Activated CD4-positive, alpha-beta T cell treated with anti-CD3 and anti-CD28 coated beads, Interleukin-2, amount 10 ng/mL, durations not matched to agents 24 days and 14 days (primary cell): ENCODE results near the gene EPG5. TPM values are rescaled to one million over a fixed set of nuclear protein-coding genes. Genes with fewer than 3 reads are reported as not detected.

Source experiments
- DNase-seq: peaks from one replicate; pipeline ENCODE4 v3.0.0; 2022
- H3K27ac Mint-ChIP-seq: one replicate; pipeline ENCODE4 v1.8.0; 2022; ENCODE audit warnings: mild to moderate bottlenecking, mixed read lengths
- H3K27me3 Mint-ChIP-seq: one replicate; pipeline ENCODE4 v1.8.0; 2022; ENCODE audit warnings: mixed read lengths
- H3K36me3 Mint-ChIP-seq: one replicate; pipeline ENCODE4 v1.8.0; 2022; ENCODE audit warnings: low read depth, mild to moderate bottlenecking, mixed read lengths
- H3K4me1 Mint-ChIP-seq: one replicate; pipeline ENCODE4 v1.8.0; 2021; ENCODE audit warnings: mixed read lengths
- H3K4me3 Mint-ChIP-seq: one replicate; pipeline ENCODE4 v1.8.0; 2022; ENCODE audit warnings: mild to moderate bottlenecking, moderate library complexity, mixed read lengths
- H3K9me3 Mint-ChIP-seq: one replicate; pipeline ENCODE4 v1.8.0; 2021; ENCODE audit warnings: mixed read lengths
- intact Hi-C: fragments of 100-400 bp; cut with micrococcal nuclease; formaldehyde crosslinking; loops from one replicate; pipeline ENCODE4 v1.15.1; 2023
- total RNA-seq: library from RNA; stranded (reverse); gene quantifications from 2 replicates; pipeline ENCODE4 v1.2.3, GENCODE V29; 2022

EPG5 gene
- total RNA-seq, 1 donor from 2014 or later, result 15.5 TPM

DNA sequence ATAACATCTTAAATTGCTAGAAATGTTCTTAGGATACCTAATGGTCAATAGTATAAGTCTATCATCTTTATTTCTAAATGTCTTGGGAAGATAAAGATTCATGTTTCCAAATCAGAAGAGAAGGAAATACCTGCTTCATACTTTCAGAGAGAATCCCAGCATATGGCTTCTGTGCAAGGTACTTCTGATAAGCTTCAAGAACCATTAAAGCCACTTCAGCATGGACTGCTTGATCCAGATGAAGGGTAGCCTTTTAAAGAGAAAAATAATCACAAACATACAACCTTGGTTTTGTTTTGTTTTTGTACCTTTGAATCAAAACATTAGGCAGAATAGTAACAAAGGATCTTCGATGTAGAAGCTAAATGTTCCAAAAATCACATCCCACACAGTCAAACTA lies 44.0 kb downstream of the EPG5 start:
- intact Hi-C loops, result loop anchor here (5.0 kb wide), 1 partner anchor 149 kb away; the partner anchor contains the start of gene PSTPIP2
- no peaks in the 10 kb centered on the region for H3K9me3 Mint-ChIP-seq
- DNase-seq, result no peak
- H3K27me3 Mint-ChIP-seq, result no peaks in the 10 kb centered on the region
- no peak overlapping the region for H3K4me3 Mint-ChIP-seq
- peaks cover 4% of the 10 kb centered on the region for H3K4me1 Mint-ChIP-seq
- no peak overlapping the region for H3K27ac Mint-ChIP-seq
- H3K36me3 Mint-ChIP-seq, result peaks cover 43% of the 10 kb centered on the region

GRCh38 chr18:45920367-45920766 lies 46.8 kb downstream of the EPG5 start:
- Mint-ChIP-seq H3K27me3 (no peaks in the 10 kb centered on the region), H3K4me3 (no peak overlapping the region), H3K9me3 (no peaks in the 10 kb centered on the region), H3K27ac (no peak overlapping the region), H3K4me1 (peaks cover 4% of the 10 kb centered on the region), H3K36me3 (peaks cover 46% of the 10 kb centered on the region)
- intact Hi-C loops, result loop anchor here (5.0 kb wide), 1 partner anchor 152 kb away; the partner anchor contains the start of gene PSTPIP2
- no peak for DNase-seq

GRCh38 chr18:45916302-45916701 lies 50.8 kb downstream of the EPG5 start:
- intact Hi-C loops, result no loop called here

DNA sequence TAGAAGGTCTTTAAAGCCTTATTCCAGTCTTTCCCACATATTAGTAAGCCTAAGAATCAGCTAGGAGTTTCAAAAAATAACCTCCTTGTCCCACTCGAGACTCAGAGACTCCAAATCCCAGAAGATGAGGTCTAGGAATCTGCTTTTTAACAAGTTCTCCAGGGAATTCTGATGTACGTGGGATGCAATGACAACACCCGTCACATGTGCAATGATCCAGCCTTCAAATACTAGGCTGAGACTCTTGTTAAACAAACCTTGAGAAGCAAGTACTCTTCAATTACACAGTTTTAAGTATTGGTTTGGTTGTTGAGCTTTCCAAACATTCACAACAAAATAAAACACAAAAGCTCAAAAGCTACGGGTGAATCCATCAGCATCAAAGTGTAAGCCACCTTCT lies 53.9 kb downstream of the EPG5 start:
- intact Hi-C loops, result loop anchor here (5.0 kb wide), 1 partner anchor 59 kb away; no protein-coding TSS in a partner anchor
- Mint-ChIP-seq H3K27ac (no peak overlapping the region), H3K27me3 (no peaks in the 10 kb centered on the region), H3K36me3 (peaks cover 47% of the 10 kb centered on the region), H3K9me3 (no peaks in the 10 kb centered on the region), H3K4me3 (no peak overlapping the region), H3K4me1 (no peaks in the 10 kb centered on the region)
- no peak for DNase-seq

More at GRCh38 chr18:45916302-45916701, 50.8 kb downstream of the EPG5 start:
- peak; percentile 60 for DNase-seq
- Mint-ChIP-seq H3K4me3 (no peak overlapping the region), H3K36me3 (peaks cover 48% of the 10 kb centered on the region), H3K4me1 (peaks cover 4% of the 10 kb centered on the region), H3K27ac (no peak overlapping the region), H3K27me3 (no peaks in the 10 kb centered on the region), H3K9me3 (no peaks in the 10 kb centered on the region)

DNA sequence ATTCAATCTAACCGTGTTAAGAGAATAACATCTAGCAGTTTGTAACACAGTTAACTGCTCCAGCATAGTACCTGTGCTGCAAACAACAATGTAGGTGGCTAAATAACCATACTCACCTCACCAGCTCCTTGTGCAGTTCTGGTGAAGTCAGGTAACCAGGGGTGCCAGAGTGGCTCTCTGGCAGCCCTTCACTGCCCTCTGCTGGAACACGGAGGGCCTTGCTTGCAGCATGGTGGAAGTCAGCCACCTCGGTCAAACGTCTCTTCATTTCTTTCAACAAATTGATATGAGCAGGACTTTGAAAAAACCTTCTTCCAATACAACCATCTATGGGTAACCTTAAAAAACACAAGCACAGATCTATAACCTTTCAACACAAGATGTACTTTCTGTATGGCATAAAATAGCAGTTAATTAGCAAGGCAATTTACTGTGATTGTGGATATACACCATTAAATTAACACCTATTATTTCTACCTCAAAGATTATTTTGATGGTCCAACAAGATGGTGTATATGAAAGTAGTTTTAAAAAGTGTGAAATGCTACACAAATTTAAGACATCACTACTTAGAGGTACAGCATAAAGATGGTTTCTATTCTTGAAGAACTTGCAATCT lies 56.6 kb downstream of the EPG5 start:
- no peaks in the 10 kb centered on the region for H3K27me3 Mint-ChIP-seq
- no peak overlapping the region for H3K27ac Mint-ChIP-seq
- DNase-seq, result peak; percentile 89
- no peaks in the 10 kb centered on the region for H3K9me3 Mint-ChIP-seq
- no peaks in the 10 kb centered on the region for H3K4me1 Mint-ChIP-seq
- intact Hi-C loops, result loop anchor here (1.0 to 5.0 kb wide), 3 partner anchors 62 to 245 kb away; no protein-coding TSS in a partner anchor
- peaks cover 55% of the 10 kb centered on the region for H3K36me3 Mint-ChIP-seq
- H3K4me3 Mint-ChIP-seq, result no peak overlapping the region

DNA sequence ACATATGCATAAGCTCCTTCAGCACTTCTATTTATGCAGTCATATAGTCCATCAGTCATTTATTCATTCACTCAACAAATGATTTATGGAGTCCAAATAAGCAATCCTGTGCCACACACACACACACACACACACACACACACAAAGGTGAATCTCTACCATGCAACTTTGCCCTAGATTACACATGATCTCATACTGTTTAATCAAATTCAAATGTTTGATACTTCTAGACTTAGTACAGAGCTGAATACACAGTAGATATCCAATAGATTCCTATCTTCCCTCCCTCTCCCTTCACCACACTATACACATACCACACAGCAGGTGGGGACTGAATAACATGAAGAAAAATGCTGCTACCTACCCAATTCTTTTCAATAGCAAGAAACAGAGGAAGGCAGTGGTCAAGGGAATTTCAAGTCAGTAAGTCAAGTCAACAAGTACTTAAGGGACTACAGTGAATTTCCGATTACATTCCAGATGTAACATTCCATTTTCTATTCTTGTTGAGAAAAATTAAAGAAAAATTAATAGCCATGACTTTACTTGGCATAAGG lies 65.4 kb downstream of the EPG5 start:
- Mint-ChIP-seq H3K27me3 (no peaks in the 10 kb centered on the region), H3K9me3 (no peaks in the 10 kb centered on the region), H3K4me3 (no peak overlapping the region), H3K27ac (no peak overlapping the region), H3K36me3 (peaks cover 45% of the 10 kb centered on the region), H3K4me1 (no peaks in the 10 kb centered on the region)
- no peak for DNase-seq
- intact Hi-C loops, result no loop called here

GRCh38 chr18:45900623-45901022 lies 66.5 kb downstream of the EPG5 start:
- Mint-ChIP-seq H3K36me3 (peaks cover 44% of the 10 kb centered on the region), H3K27ac (no peak overlapping the region), H3K4me1 (no peaks in the 10 kb centered on the region), H3K27me3 (no peaks in the 10 kb centered on the region), H3K4me3 (no peak overlapping the region), H3K9me3 (no peaks in the 10 kb centered on the region)
- no peak for DNase-seq
- intact Hi-C loops, result no loop called here

- Mint-ChIP-seq H3K9me3 (no peaks in the 10 kb centered on the region), H3K4me3 (no peak overlapping the region), H3K27me3 (no peaks in the 10 kb centered on the region), H3K36me3 (peaks cover 45% of the 10 kb centered on the region), H3K4me1 (peaks cover 1% of the 10 kb centered on the region), H3K27ac (no peak overlapping the region)
- DNase-seq, result no peak
- intact Hi-C loops, result no loop called here
Measured at GRCh38 chr18:45896991-45897390, 70.1 kb downstream of the EPG5 start.

GRCh38 chr18:45896452-45896851 lies 70.7 kb downstream of the EPG5 start:
- H3K4me3 Mint-ChIP-seq, result no peak overlapping the region
- no peak overlapping the region for H3K27ac Mint-ChIP-seq
- no peaks in the 10 kb centered on the region for H3K9me3 Mint-ChIP-seq
- intact Hi-C loops, result no loop called here
- no peaks in the 10 kb centered on the region for H3K27me3 Mint-ChIP-seq
- peaks cover 42% of the 10 kb centered on the region for H3K36me3 Mint-ChIP-seq
- H3K4me1 Mint-ChIP-seq, result peaks cover 1% of the 10 kb centered on the region
- DNase-seq, result no peak

GRCh38 chr18:45895339-45895738 lies 71.8 kb downstream of the EPG5 start:
- Mint-ChIP-seq H3K36me3 (peaks cover 33% of the 10 kb centered on the region), H3K4me3 (no peak overlapping the region), H3K4me1 (peaks cover 1% of the 10 kb centered on the region), H3K27me3 (no peaks in the 10 kb centered on the region), H3K27ac (no peak overlapping the region), H3K9me3 (no peaks in the 10 kb centered on the region)
- intact Hi-C loops, result no loop called here
- no peak for DNase-seq

- no peak for DNase-seq
- Mint-ChIP-seq H3K4me1 (peaks cover 1% of the 10 kb centered on the region), H3K9me3 (no peaks in the 10 kb centered on the region), H3K27ac (no peak overlapping the region), H3K36me3 (peaks cover 30% of the 10 kb centered on the region), H3K4me3 (no peak overlapping the region), H3K27me3 (no peaks in the 10 kb centered on the region)
- intact Hi-C loops, result no loop called here
Measured at GRCh38 chr18:45894818-45895217, 72.3 kb downstream of the EPG5 start.

- no peaks in the 10 kb centered on the region for H3K27me3 Mint-ChIP-seq
- no peak for DNase-seq
- peaks cover 24% of the 10 kb centered on the region for H3K36me3 Mint-ChIP-seq
- H3K9me3 Mint-ChIP-seq, result no peaks in the 10 kb centered on the region
- H3K4me3 Mint-ChIP-seq, result no peak overlapping the region
- H3K27ac Mint-ChIP-seq, result no peak overlapping the region
- intact Hi-C loops, result no loop called here
- peaks cover 1% of the 10 kb centered on the region for H3K4me1 Mint-ChIP-seq
Measured at GRCh38 chr18:45891806-45892205, 75.3 kb downstream of the EPG5 start.

- intact Hi-C loops, result no loop called here
- no peak overlapping the region for H3K27ac Mint-ChIP-seq
- no peaks in the 10 kb centered on the region for H3K27me3 Mint-ChIP-seq
- H3K4me3 Mint-ChIP-seq, result no peak overlapping the region
- H3K4me1 Mint-ChIP-seq, result peaks cover 1% of the 10 kb centered on the region
- H3K36me3 Mint-ChIP-seq, result peaks cover 20% of the 10 kb centered on the region
- DNase-seq, result no peak
- no peaks in the 10 kb centered on the region for H3K9me3 Mint-ChIP-seq
Measured at GRCh38 chr18:45890606-45891005, 76.5 kb downstream of the EPG5 start.

DNA sequence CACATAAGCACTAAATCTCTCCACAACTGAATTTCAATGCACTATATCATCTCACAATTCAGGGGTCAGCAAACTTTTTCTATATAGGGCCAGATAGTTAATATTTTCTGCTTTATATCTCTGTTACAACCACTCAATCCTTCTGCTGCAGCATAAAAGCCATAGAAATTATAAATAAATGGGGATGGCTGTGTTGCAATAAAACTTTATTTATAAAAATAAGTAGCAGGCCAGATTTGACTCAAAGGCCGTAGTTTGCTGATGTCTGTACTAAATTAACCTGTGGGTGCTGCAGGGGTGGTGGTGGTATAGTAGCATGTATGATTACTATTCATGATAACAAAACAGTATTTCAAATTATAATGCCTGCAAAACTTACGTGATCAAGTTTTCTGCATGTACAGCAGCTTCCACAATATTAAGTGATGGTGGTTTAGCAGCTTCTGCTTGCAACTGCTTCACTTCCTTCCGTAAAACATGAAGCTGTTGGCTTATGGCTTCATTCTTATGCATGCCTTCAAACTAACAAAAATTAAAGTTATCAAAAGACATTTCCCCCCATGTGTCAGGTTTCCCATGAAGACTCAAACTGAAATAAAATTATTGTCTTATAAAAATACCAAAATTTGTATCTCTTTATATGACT lies 77.6 kb downstream of the EPG5 start:
- intact Hi-C loops, result no loop called here
- Mint-ChIP-seq H3K27ac (no peak overlapping the region), H3K27me3 (no peaks in the 10 kb centered on the region), H3K4me1 (no peaks in the 10 kb centered on the region), H3K36me3 (peaks cover 14% of the 10 kb centered on the region), H3K9me3 (no peaks in the 10 kb centered on the region), H3K4me3 (no peak overlapping the region)
- DNase-seq, result no peak
